Hepatocyte (in vitro differentiated cells): Measurements from ENCODE around the gene GALNT14.

Experiments used
- CTCF ChIP-seq: fragments of 200-600 bp; sonication (generic); IDR thresholded peaks from 2 replicates; pipeline ENCODE4 v1.5.1; 2016; ENCODE audit warnings: antibody characterized with exemption, mild to moderate bottlenecking; ENCODE audit not compliant: poor library complexity
- EZH2 ChIP-seq: fragments of 200-600 bp; sonication (generic); IDR thresholded peaks from 2 replicates; pipeline ENCODE4 v1.6.1; 2016; ENCODE audit warnings: antibody characterized with exemption, mild to moderate bottlenecking, borderline replicate concordance
- EZH2phosphoT487 ChIP-seq: fragments of 200-600 bp; sonication (generic); IDR thresholded peaks from one replicate; pipeline ENCODE4 v1.6.1; 2018; ENCODE audit warnings: antibody characterized with exemption, mild to moderate bottlenecking, low read depth, moderate library complexity; ENCODE audit not compliant: unreplicated experiment, severe bottlenecking

GRCh38 chr2:31086590-31086989, 51.6 kb downstream of the GALNT14 start:
- TF ChIP-seq CTCF (no peak), EZH2 (no peak), EZH2phosphoT487 (no peak)
